ENCODE measurements around the gene UNC119.

Gene UNC119

GRCh38 chr17:28500712-28501379 lies 51.6 kb downstream of the UNC119 start:
- TF ChIP-seq CTCF (conservative IDR thresholded peaks at IDR 0.05; ENCODE audit: control insufficient read depth, insufficient read depth, low read depth, low read length), result no peak
- H3K4me3 ChIP-seq (ENCODE audit: control insufficient read depth, low read depth, low read length), result no peak overlapping the region
- no peak for DNase-seq (ENCODE audit: low read depth)

GRCh38 chr17:28499684-28500357 lies 52.6 kb downstream of the UNC119 start:
- DNase-seq (ENCODE audit: low read depth), result no peak
- no peak overlapping the region for H3K4me3 ChIP-seq (ENCODE audit: control insufficient read depth, low read depth, low read length)
- TF ChIP-seq CTCF (conservative IDR thresholded peaks at IDR 0.05; ENCODE audit: control insufficient read depth, insufficient read depth, low read depth, low read length), result no peak

GRCh38 chr17:28499364-28499664 lies 53.1 kb downstream of the UNC119 start:
- DNase-seq (ENCODE audit: low read depth), result no peak
- TF ChIP-seq CTCF (conservative IDR thresholded peaks at IDR 0.05; ENCODE audit: control insufficient read depth, insufficient read depth, low read depth, low read length), result no peak

GRCh38 chr17:28498652-28499363 lies 53.6 kb downstream of the UNC119 start:
- no peak for TF ChIP-seq CTCF (conservative IDR thresholded peaks at IDR 0.05; ENCODE audit: control insufficient read depth, insufficient read depth, low read depth, low read length)
- no peak overlapping the region for H3K4me3 ChIP-seq (ENCODE audit: control insufficient read depth, low read depth, low read length)
- DNase-seq (ENCODE audit: low read depth), result no peak

More at GRCh38 chr17:28499364-28499664, 53.1 kb downstream of the UNC119 start:
- no peak overlapping the region for H3K4me3 ChIP-seq (ENCODE audit: control insufficient read depth, low read depth, low read length)

GRCh38 chr17:28497931-28498330 lies 54.5 kb downstream of the UNC119 start:
- DNase-seq (ENCODE audit: low read depth), result no peak
- TF ChIP-seq CTCF (conservative IDR thresholded peaks at IDR 0.05; ENCODE audit: control insufficient read depth, insufficient read depth, low read depth, low read length), result no peak
- H3K4me3 ChIP-seq (ENCODE audit: control insufficient read depth, low read depth, low read length), result no peak overlapping the region
